HepG2 (cell line): ENCODE results near the gene ZNF581. TPM values are rescaled to one million over a fixed set of nuclear protein-coding genes. Genes with fewer than 3 reads are reported as not detected.
A peak's percentile ranks its signal among the peaks of the same experiment; 100 is the strongest.

Experiments used
- AFF4 ChIP-seq: sonication (generic); formaldehyde crosslinking; IDR thresholded peaks from 2 replicates; pipeline ENCODE4 v1.4.0; 2020; ENCODE audit warnings: missing genetic modification reagents
- ATRX ChIP-seq: sonication (generic); formaldehyde crosslinking; IDR thresholded peaks from 2 replicates; pipeline ENCODE4 v1.4.0; 2020; ENCODE audit warnings: missing genetic modification reagents, borderline replicate concordance
- BORCS8-MEF2B ChIP-seq: sonication (generic); formaldehyde crosslinking; IDR thresholded peaks from 2 replicates; pipeline ENCODE4 v1.8.0; 2022; ENCODE audit warnings: mild to moderate bottlenecking, missing genetic modification reagents
- CBX1 ChIP-seq: IDR thresholded peaks from one replicate; pipeline ENCODE4 v1.6.1; 2016; ENCODE audit warnings: antibody characterized with exemption, low read depth
- DRAP1 ChIP-seq: IDR thresholded peaks from 2 replicates; pipeline ENCODE4 v1.6.1; 2016; ENCODE audit warnings: missing genetic modification reagents, missing compliant biosample characterization
- GZF1 ChIP-seq: sonication (generic); formaldehyde crosslinking; IDR thresholded peaks from 2 replicates; pipeline ENCODE4 v1.5.1; 2020; ENCODE audit warnings: mild to moderate bottlenecking, missing genetic modification reagents
- MTF2 ChIP-seq: sonication (generic); formaldehyde crosslinking; IDR thresholded peaks from 2 replicates; pipeline ENCODE4 v1.5.0; 2020; ENCODE audit warnings: missing genetic modification reagents, borderline replicate concordance
- MXD3 ChIP-seq: IDR thresholded peaks from 2 replicates; pipeline ENCODE4 v1.6.1; 2016; ENCODE audit warnings: mild to moderate bottlenecking, missing biosample characterization, missing genetic modification reagents
- NFAT5 ChIP-seq: sonication (generic); formaldehyde crosslinking; IDR thresholded peaks from 2 replicates; pipeline ENCODE4 v1.4.0; 2020; ENCODE audit warnings: missing genetic modification reagents
- TOE1 ChIP-seq: sonication (generic); formaldehyde crosslinking; IDR thresholded peaks from 2 replicates; pipeline ENCODE4 v1.4.0; 2020; ENCODE audit warnings: mild to moderate bottlenecking, missing genetic modification reagents
- ZFP41 ChIP-seq: sonication (generic); formaldehyde crosslinking; IDR thresholded peaks from 2 replicates; pipeline ENCODE4 v1.4.0; 2020; ENCODE audit warnings: mild to moderate bottlenecking, missing genetic modification reagents, borderline replicate concordance
- ZNF260 ChIP-seq: sonication (generic); formaldehyde crosslinking; IDR thresholded peaks from 2 replicates; pipeline ENCODE4 v1.4.0; 2020; ENCODE audit warnings: missing genetic modification reagents, low read depth, mild to moderate bottlenecking, borderline replicate concordance
- ZNF629 ChIP-seq: sonication (generic); formaldehyde crosslinking; conservative IDR thresholded peaks from 2 replicates; pipeline ENCODE4 v1.5.0; 2020; ENCODE audit warnings: missing genetic modification reagents
- ZNF691 ChIP-seq: sonication (generic); formaldehyde crosslinking; IDR thresholded peaks from 2 replicates; pipeline ENCODE4 v1.4.0; 2020; ENCODE audit warnings: missing genetic modification reagents, low read depth, mild to moderate bottlenecking, borderline replicate concordance
- ZNF724P ChIP-seq: sonication (generic); formaldehyde crosslinking; IDR thresholded peaks from 2 replicates; pipeline ENCODE4 v1.8.0; 2022; ENCODE audit warnings: missing genetic modification reagents, borderline replicate concordance
- ZNF891 ChIP-seq: sonication (generic); formaldehyde crosslinking; IDR thresholded peaks from 2 replicates; pipeline ENCODE4 v1.5.0; 2020; ENCODE audit warnings: mild to moderate bottlenecking, missing genetic modification reagents
- polyA plus RNA-seq, 8 experiments: library from polyadenylated mRNA; depleted of rRNA in 3 of 8; stranded (reverse) in 7 of 8; unstranded in 1 of 8; fragments of >200 nt; fragmentation: Illumina TruSeq in 4 of 8; extraction: Trizol in 4 of 8; gene quantifications; 2 replicates each; pipeline versions ENCODE4 v1.2.1 to v1.2.3, GENCODE V29; 2011 to 2016; ENCODE audit warnings: low read depth in 4 of 8, missing spikeins in 1 of 8, mixed read lengths in 1 of 8; ENCODE audit not compliant: insufficient read depth in 1 of 8
- total RNA-seq, 5 experiments: library from RNA; depleted of rRNA; stranded (reverse); fragments of >200 nt; fragmentation: Illumina TruSeq; extraction: Trizol; gene quantifications; 2 replicates each; pipeline ENCODE4 v1.2.3, GENCODE V29; 2016; ENCODE audit warnings: low read depth in 1 of 5
- TF ChIP-seq, protein P1 (sequence below): sonication (generic); formaldehyde crosslinking; IDR thresholded peaks from 2 replicates; pipeline ENCODE4 v1.5.1; 2020; ENCODE audit warnings: mild to moderate bottlenecking, missing genetic modification reagents, moderate library complexity

Gene ZNF581
- total and polyA plus RNA-seq, 2 of the 13 experiments (the other 11 are each of a cell fraction or from before 2014, with no cell fraction given), result 19.6 to 49.5 TPM

GRCh38 chr19:55640043-55640576, 3.3 kb upstream of the ZNF581 start (continued):
- no peak for TF ChIP-seq NFAT5
- no peak for TF ChIP-seq AFF4
- no peak for TF ChIP-seq ATRX (CRISPR knock-in tag)
- TF ChIP-seq, protein P1, sequence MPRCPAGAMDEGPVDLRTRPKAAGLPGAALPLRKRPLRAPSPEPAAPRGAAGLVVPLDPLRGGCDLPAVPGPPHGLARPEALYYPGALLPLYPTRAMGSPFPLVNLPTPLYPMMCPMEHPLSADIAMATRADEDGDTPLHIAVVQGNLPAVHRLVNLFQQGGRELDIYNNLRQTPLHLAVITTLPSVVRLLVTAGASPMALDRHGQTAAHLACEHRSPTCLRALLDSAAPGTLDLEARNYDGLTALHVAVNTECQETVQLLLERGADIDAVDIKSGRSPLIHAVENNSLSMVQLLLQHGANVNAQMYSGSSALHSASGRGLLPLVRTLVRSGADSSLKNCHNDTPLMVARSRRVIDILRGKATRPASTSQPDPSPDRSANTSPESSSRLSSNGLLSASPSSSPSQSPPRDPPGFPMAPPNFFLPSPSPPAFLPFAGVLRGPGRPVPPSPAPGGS, result 0 out of 2 replicates have a peak, but pooled peaks have one; percentile 6
- TF ChIP-seq GZF1, result no peak
- TF ChIP-seq ZFP41 (CRISPR knock-in tag), result no peak
- TF ChIP-seq ZNF691, result no peak
- TF ChIP-seq TOE1, result no peak
- no peak for TF ChIP-seq ZNF629 (CRISPR knock-in tag)
- no peak for TF ChIP-seq ZNF260 (CRISPR knock-in tag)
- TF ChIP-seq ZNF724P (CRISPR knock-in tag), result 0 out of 2 replicates have a peak, but pooled peaks have one; percentile 15
- TF ChIP-seq MXD3 (CRISPR knock-in tag), result no peak
- 0 out of 2 replicates have a peak, but pooled peaks have one; percentile 11 for TF ChIP-seq BORCS8-MEF2B
- TF ChIP-seq ZNF891, result peak; percentile 23; the same call in 1 of the 2 replicates
- TF ChIP-seq DRAP1 (CRISPR knock-in tag), result no peak
- no peak for TF ChIP-seq CBX1
- TF ChIP-seq MTF2 (CRISPR knock-in tag), result no peak
